HuH-7.5 (cell line): Measurements from ENCODE around the gene PEX11G.
A peak's percentile ranks its signal among the peaks of the same experiment; 100 is the strongest.

ENCODE experiments used
- DNase-seq: peaks from one replicate; pipeline ENCODE4 v3.0.0; 2011; ENCODE audit warnings: low spot score

The PEX11G gene

DNA sequence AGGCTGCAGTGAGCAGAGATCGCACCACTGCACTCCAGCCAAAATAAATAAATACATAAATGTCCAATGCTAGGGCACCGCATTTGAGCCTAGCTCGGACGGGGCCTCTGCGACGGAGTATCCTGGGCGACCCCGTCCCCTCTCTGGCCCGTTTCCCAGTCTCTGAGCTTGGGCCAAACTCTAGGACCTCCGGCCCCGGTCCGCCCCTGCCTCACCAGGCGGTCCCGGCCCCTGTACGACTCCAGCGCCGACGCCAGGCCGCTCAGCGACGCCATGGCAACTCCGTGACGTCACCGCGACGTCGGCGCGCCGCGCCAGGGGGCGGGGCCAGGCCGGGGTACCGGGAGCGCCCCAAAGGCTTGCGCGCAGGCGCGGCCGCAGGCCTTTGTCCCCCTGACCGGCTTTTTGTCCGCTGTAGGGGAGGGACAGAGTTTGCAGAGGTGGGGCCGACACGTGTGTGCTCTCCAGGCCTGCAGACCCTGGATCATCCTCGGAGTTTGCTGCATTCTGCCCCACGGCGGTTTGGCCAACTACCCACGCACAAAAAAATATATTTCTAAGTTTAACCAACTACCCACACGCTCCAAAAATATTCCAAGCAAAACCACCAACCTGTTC, at the start of gene PEX11G:
PEX11G (minus strand) TSS at position 300 of the 618 bp plus-strand sequence; CDS start at position 275, 25 bp downstream.
- DNase-seq: no peak

DNA sequence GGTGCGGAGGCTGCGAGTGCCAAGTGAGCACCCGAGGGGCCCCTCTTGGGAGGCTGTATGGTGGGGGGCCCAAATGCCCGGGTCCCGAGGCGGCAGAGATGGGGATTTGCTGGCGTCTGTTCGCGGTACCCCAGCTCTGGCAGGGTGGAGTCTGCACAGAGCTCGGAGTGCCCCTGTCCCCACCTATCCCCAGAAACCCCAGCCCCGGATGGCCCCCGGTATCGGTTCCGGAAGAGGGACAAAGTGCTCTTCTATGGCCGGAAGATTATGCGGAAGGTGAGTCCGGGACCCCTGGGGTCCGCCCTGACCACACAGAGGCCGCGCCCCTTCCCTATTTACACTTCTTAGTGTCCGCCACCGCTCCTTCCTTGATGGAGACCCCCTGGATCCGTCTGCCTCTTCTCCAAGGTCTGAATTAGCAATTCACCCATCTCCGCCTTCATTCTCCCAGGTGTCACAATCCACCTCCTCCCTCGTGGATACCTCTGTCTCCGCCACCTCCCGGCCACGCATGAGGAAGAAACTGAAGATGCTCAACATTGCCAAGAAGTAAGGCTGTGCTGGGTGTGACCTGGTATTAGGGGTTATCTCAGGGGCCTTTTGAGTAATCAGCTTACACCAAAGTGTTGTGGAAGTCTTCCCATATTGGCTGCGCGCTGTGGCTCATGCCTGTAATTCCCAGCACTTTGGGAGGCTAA, 47.3 kb upstream of the PEX11G start:
- DNase-seq: no peak

DNA sequence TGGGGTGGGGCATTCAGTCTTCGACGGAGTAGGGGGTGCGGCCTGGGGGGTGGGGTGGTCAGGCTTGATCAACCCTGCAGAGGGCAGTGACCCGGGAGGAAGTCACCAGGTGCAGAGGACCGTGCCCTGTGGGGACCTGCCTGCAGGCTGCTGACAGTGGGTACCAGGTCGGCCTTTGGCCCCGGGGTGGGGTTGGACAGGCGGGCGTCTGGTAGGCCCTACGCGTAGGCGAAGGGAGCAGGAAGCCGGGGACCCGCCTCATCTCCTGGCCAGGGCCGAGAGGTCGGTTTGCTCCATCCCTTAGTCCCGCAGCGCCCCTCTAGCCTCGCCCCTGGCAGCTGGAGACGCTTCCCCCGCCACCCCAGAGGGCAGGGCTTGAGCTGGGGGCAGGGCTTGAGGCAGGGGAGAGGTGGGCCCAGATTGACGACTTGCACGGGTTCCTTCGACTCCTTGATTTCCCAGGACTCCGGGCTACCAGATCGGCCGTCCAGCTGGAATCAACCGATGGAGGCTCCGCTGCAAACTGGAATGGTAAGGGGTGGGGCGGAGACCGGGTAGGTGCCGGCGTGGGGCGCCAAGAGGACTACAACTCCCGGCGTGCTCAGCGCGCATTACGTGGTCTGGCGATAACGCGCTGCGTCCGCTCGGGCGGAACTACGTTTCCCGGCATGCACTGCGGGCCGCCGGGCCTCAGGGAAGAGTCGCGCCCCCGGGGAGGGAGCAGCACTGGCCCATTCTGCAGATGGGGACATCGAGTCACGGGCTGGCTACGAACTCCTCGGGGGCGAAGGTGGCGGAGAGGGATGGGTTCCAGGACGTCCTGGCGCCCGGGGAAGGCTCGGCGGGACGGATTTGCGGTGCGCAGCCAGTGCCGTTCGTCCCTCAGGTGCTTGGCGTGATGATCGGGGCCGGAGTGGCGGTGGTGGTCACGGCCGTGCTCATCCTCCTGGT, 46.5 kb upstream of the PEX11G start, which contains the start of gene PNPLA6:
PNPLA6 (plus strand) TSS at position 671 of the 951 bp plus-strand sequence; CDS start at position 743, 72 bp downstream.
- DNase-seq: peak; percentile 97

DNA sequence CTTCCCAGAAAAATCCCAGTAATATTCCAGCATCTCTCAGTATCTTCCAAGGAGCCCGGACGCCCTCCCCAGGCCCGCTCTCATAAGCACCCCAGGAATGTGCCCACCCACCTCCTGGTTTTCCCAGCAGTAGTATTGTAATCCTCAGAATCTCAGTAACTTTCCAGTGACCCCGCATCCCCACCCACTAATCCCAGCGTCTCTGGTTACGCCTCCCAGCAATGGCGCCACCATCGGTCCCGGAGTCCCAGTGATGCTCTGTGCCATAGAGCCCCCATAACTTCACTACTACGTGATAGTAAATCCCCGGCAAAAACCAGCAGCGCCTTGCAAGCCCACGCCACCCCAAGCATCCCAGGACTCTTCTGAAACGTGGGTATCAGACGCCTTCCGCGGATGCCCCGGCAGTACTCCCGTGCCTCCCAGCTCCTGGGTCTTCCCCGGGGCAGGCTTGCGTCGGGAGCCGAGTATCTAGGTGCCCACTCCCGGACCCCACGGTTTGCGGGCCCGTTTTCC, 45.8 kb upstream of the PEX11G start:
- DNase-seq: peak; percentile 95

DNA sequence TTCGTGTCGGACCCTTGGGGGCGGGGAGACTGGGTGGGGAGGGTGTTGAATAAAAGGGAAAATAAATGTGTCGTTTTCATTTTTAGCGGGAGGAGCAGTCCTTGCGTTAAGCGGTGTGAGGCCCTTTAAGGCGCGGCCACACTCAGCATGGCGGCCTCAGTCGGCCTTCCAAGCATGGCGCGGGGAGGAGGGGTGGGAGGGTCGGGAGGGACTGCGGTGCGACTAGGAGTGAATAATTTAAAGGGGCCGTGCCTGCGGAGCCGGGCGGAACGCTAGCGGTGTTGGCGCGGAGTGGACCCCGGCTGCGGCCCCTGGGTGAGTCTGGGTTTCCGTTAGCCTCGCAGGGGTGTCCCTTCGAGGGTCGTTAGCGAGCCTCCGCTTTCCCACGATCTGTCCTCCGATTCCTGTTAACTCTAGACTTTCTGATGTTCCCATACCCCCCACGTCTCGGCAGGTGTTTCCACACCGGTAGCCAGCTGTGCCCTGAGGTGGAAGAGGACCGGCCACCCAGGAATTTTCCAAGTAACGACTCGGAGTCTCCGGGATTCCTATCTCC, 45.2 kb upstream of the PEX11G start:
- peak; percentile 97 for DNase-seq

DNA sequence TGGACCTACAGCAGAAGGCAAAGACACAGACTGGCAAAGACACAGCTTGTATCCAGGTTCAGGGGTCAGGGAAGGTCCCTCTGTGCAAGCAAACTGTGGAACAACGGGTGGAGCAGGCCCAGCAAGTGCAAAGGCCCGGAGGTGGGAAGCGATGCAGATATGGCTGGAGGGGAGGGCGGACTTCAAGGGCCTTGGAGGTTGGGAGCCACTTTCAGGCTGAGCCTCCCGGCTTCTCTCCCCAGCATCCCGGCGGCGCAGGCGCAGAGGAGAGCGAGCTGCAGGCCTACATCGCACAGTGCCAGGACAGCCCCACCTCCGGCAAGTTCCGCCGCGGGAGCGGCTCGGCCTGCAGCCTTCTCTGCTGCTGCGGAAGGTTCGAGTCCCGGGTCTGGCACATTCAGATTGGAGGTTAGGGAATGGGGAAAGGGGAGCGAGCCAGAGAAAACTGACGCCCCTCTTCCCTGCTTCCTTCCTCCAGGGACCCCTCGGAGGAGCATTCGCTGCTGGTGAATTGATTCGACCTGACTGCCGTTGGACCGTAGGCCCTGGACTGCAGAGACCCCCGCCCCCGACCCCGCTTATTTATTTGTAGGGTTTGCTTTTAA, 44.5 kb upstream of the PEX11G start:
- DNase-seq: no peak

DNA sequence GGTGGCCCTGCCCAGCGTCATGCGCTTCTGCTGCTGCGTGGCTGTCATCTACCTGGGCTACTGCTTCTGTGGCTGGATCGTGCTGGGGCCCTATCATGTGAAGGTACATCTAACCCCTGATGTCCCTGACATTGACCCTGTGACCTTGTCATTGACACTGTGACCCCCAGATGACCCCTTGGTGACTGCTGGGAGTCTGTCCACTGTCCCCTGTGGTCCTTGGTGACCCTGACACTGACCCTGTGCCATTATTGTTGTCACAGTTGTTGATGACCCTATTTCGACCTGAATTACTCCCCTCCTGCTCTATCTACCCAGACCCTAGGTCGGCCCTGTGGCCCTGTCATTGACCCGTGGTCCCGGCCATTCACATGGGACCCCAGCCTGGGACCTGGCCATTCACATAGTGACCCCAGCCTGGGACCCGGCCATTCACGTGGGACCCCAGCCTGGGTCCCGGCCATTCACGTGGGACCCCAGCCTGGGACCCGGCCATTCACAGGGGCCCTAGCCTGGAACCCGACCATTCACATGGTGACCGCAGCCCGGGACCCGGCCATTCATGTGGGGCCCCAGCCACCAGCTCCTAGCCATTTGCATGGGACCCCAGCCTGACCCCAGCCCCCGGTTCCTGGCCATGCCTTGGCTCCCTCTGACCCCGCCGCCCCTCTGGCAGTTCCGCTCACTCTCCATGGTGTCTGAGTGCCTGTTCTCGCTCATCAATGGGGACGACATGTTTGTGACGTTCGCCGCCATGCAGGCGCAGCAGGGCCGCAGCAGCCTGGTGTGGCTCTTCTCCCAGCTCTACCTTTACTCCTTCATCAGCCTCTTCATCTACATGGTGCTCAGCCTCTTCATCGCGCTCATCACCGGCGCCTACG, 41.0 kb upstream of the PEX11G start:
- DNase-seq: no peak

DNA sequence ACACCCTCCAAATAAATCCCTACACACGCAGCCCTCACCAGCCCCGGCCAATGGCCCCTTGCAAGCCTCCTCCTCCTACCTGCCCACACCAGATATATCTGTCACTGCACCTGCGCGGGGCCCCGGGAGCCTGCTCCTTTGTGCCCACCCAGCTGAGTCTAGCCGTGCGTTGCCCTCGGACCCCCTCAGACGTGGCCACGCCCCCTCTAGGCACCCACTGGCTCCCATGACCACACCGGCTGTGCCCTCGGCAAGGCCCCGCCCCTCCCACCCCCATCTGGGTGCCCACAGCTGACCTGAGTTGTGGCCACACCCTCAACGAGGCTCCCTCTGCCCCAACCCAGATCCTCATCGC, 40.4 kb upstream of the PEX11G start:
- DNase-seq: no peak

DNA sequence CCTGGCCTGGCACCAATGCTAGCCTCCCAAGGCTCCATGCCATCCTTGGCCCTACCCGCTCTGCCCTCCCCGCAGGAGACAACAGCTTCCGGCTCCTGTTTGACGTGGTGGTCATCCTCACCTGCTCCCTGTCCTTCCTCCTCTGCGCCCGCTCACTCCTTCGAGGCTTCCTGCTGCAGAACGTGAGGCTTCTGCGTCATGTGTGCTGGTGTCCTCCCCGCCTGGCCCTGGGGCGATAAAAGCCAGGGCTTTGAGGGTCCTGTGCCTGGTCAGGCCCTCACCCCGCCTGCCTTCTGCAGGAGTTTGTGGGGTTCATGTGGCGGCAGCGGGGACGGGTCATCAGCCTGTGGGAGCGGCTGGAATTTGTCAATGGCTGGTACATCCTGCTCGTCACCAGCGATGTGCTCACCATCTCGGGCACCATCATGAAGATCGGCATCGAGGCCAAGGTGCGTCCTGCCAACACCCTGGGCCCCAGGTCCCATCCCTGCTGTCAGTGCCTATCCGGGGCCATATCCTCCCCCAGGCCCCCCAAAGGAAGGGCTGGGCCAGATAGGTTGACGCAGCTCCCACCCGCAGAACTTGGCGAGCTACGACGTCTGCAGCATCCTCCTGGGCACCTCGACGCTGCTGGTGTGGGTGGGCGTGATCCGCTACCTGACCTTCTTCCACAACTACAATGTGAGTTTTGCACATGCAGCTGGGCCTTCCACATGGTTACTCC, 39.8 kb upstream of the PEX11G start:
- DNase-seq: no peak

DNA sequence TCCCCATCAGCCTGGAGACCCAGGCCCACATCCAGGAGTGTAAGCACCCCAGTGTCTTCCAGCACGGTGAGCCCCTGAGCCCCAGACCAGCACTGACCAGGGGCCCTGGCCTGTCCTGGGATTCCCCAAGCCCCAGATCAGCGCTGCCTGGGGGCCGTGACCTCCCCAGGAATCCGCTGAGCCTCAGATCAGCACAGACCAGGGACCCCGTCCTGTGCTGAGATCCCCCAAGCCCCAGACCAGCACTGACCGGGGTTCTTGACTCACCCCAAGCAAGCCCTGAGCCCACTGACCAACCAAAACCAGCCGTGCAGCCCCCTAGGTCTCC, 39.3 kb upstream of the PEX11G start:
- DNase-seq: no peak

DNA sequence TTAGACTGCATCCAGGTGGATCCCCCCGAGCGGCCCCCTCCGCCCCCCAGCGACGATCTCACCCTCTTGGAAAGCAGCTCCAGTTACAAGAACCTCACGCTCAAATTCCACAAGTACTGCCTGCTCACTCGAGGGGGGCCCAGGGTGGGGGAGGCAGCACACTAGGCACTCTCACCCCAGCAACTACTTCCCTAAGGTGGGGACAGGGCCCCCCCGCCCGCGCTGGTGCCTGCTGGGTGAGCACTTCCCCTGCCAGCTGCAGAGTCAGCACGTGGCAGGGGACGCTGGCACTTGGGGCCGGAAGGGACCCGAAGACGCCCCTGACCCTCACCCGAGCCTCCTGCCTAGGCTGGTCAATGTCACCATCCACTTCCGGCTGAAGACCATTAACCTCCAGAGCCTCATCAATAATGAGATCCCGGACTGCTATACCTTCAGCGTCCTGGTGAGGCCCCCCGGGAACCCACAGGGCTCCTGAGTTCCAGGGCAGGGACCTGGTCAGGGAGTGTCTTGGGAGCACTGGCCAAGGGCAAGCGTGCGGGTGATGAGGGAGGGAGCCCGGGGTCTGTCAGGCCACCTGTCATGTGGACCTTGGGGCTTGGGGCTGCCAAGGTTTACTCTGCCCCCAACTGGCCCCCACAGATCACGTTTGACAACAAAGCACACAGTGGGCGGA, 38.8 kb upstream of the PEX11G start:
- DNase-seq: no peak

DNA sequence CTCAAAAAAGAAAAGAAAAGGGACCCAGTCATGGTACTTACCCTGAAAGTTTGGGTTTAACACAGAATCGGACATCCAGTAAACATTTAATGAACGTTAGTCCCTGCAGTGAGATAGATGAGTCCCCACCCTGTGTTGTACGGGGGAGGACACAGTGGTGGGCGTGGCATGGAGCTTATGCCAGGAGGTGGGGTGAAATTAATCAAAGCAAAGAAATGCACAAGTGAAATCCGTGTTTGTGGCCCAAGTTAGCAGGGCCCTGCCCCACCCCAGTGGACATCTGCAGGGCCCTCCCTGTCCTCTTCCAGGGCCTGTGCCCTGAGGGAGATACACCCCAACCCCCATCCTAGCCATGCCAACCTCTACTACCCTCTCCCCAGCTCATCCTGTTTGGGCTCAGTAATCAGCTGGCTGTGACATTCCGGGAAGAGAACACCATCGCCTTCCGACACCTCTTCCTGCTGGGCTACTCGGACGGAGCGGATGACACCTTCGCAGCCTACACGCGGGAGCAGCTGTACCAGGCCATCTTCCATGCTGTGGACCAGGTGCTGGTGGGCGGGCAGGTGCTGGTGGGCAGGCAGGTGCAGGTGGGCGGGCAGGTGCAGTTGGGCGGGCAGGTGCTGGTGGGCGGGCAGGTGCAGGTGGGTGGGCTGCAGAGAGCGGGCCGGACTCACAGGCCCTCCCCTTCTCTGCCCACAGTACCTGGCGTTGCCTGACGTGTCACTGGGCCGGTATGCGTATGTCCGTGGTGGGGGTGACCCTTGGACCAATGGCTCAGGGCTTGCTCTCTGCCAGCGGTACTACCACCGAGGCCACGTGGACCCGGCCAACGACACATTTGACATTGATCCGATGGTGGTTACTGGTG, 37.5 kb upstream of the PEX11G start:
- DNase-seq: no peak

DNA sequence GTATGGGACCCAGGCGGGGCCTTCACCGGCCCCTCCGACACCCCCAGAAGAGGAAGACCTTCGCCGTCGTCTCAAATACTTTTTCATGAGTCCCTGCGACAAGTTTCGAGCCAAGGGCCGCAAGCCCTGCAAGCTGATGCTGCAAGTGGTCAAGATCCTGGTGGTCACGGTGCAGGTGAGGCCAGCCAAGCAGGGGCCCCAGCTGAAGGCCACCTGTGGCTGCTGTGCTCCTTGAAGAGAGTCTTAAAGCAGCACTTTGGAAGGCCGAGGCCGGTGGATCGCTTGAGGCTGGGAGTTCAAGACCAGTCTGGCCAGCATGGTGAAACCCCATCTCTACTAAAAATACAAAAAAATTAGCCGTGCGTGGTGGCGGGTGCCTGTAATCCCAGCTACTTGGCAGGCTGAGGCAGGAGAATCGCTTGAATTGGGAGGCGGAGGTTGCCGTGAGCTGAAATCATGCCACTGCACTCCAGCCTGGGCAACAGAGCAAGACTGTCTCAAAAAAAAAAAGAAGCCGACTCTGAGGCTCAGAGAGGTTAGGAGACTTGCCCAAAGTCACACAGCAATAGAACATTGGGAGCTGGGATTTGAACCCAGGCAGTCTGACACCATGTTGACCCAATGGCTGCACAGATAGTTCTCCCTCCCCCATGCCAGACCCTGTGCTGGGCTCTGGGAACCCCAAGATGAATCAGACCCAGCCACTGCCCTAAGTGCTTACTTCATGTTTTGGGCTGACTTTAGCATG, 36.3 kb upstream of the PEX11G start:
- no peak for DNase-seq

DNA sequence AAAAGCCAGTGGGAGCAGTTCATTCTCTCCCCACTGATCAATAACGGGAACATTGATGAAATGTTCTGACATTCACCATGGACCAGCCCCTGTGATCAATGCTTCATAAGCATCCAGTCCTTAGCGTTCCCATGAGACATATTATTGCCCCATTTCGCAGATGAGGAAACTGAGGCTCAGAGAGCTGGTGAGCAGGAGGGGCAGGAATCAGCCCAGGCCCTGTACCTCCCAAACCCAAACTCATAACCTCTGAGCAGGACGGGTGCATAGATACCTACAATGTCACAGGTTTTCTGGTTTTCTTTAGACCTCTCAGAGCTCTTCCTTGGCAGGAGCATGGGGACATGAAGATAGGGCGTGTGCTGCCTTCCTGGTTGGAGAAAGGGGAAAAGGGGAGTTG, 35.7 kb upstream of the PEX11G start:
- no peak for DNase-seq

DNA sequence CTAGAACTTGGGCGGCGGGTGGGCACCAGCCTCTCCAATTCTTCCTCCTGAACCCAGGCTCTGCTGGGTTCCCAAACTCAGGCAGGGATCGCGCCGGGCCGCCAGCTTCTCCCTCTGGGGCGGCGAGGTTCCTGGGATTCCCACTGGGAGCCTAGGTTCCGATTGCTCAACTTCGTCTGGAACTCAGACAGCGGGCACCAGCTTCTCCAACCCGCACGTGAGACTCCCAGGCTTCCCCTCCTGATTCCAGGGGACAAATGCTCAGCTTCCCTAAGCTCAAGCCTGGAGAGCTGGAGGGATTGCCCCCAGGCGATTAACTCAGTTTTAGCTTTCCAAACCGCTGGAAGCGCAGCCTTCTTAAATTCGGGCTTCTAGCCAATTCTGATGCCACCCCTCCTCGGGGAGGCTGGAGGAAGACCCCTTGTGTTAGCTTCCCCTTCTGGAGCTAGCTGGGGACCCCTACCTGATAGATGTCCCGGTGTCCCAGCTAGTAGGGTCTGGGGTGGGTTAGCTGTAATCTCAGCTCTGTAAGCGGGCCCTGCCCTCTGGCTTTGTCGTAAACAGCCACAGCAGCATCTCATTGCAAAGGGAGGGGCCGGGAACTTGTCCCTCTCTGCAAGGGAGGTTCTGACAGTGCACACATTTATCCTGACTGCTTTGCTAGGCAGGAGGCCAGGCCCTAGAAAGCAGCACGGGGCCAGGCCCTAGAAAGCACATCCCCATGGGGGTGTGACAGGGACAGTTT, 34.3 kb upstream of the PEX11G start:
- peak; percentile 61 for DNase-seq

DNA sequence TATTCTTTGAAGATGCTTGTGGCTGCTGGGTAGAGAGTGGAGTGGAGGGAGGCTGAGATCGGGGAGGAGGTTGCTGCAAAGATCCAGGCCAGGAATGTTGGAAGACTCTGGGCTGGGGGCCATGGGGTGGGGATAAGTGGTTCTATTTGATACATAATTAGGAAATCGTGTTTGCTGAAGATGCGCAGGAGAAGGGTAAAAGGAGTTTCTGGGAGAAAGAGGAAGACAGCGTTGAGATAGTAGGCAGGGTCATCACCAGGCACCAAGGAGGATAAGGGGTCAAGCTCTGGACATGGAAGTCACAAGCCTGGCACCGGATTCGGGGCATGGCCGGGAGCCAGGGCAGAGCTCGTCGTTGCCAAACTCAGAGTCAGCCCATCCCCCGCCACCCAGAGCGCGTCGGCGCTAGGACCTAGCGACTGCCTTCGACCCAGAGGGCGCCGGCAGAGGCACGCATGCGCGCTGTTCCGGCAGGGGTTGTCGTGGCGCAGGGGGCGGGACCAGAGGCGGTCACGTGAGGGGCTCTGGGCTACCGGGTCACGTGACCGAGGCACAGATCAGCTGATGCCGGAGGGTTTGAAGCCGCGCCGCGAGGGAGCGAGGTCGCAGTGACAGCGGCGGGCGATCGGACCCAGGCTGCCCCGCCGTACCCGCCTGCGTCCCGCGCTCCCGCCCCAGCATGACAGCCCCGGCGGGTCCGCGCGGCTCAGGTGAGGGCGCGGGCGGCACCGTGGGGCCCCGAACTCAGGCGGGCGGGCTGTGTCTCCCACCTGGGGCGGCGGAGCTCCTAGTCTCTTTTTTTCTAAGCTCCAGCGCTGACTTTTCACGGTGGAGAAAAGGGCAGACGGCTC, 33.5 kb upstream of the PEX11G start, which contains the start of gene MCOLN1:
MCOLN1 (plus strand) TSS at position 553 of the 851 bp plus-strand sequence; CDS start at position 680, 127 bp downstream.
- DNase-seq: peak; percentile 100
